Smooth muscle cell (in vitro differentiated cells): Measurements from ENCODE around the gene NDUFA11. TPM values are rescaled to one million over a fixed set of nuclear protein-coding genes. Genes with fewer than 3 reads are reported as not detected.

Source experiments
- DNase-seq: peaks from one replicate; lab custom pipeline; 2025; ENCODE audit not compliant: unreplicated experiment; lab: John Stamatoyannopoulos, UW
- H2AFZ ChIP-seq: fragments of 200-600 bp; sonication (generic); 2 replicates; pipeline ENCODE4 v1.6.0; 2016; ENCODE audit warnings: antibody characterized with exemption, low read depth, mild to moderate bottlenecking
- H3F3A ChIP-seq: fragments of 200-600 bp; sonication (generic); 2 replicates; pipeline ENCODE4 v1.6.0; 2017; ENCODE audit warnings: antibody characterized with exemption, low read depth
- H3K27ac ChIP-seq: fragments of 200-600 bp; sonication (generic); 2 replicates; pipeline ENCODE4 v1.5.1; 2016; ENCODE audit warnings: low read depth, mild to moderate bottlenecking
- H3K27me3 ChIP-seq: fragments of 200-600 bp; sonication (generic); 2 replicates; pipeline ENCODE4 v1.6.1; 2016; ENCODE audit warnings: low read depth, mild to moderate bottlenecking
- H3K36me3 ChIP-seq: fragments of 200-600 bp; sonication (generic); 2 replicates; pipeline ENCODE4 v1.5.1; 2016; ENCODE audit warnings: low read depth
- H3K4me1 ChIP-seq: fragments of 200-600 bp; sonication (generic); 2 replicates; pipeline ENCODE4 v1.5.1; 2016; ENCODE audit warnings: low read depth
- H3K4me2 ChIP-seq: fragments of 200-600 bp; sonication (generic); 2 replicates; pipeline ENCODE4 v1.6.0; 2016; ENCODE audit warnings: mild to moderate bottlenecking
- H3K4me3 ChIP-seq: fragments of 200-600 bp; sonication (generic); 2 replicates; pipeline ENCODE4 v1.5.1; 2016; ENCODE audit warnings: mild to moderate bottlenecking
- H3K79me2 ChIP-seq: fragments of 200-600 bp; sonication (generic); 2 replicates; pipeline ENCODE4 v1.6.0; 2016; ENCODE audit warnings: low read depth, mild to moderate bottlenecking
- H3K9ac ChIP-seq: fragments of 200-600 bp; sonication (generic); 2 replicates; pipeline ENCODE4 v1.6.0; 2016; ENCODE audit warnings: low read depth
- H3K9me3 ChIP-seq: fragments of 200-600 bp; sonication (generic); replicated peaks from 2 replicates; pipeline ENCODE4 v1.5.1; 2016; ENCODE audit warnings: low read depth
- H4K20me1 ChIP-seq: fragments of 200-600 bp; sonication (generic); 2 replicates; pipeline ENCODE4 v1.6.0; 2016; ENCODE audit warnings: low read depth
- CTCF ChIP-seq: fragments of 200-600 bp; sonication (generic); IDR thresholded peaks from 2 replicates; pipeline ENCODE4 v1.5.1; 2017; ENCODE audit warnings: borderline replicate concordance, mild to moderate bottlenecking, antibody characterized with exemption; ENCODE audit not compliant: insufficient read depth, poor library complexity, severe bottlenecking
- WGBS: methylation state at CpG from one replicate; pipeline ENCODE4 v1.1.7; 2016; ENCODE audit warnings: low lambda C conversion rate; 5-methylcytosine and 5-hydroxymethylcytosine counted together
- polyA plus RNA-seq: library from polyadenylated mRNA; unstranded; fragments of >200 nt; fragmentation: Nextera tagmentation; extraction: Ambion mirVana; gene quantifications from 2 replicates; pipeline ENCODE4 v1.2.1, GENCODE V29; 2016
- total RNA-seq: library from RNA; depleted of rRNA; stranded (reverse); fragments of >200 nt; gene quantifications from 2 replicates; pipeline ENCODE4 v1.2.3, GENCODE V29; 2014

NDUFA11 gene
- total and polyA plus RNA-seq, 2 experiments from 2014 or later: 169 to 493 TPM

- Histone ChIP-seq H3K9ac (no peak overlapping the region), H3K79me2 (peaks cover 73% of the 10 kb centered on the region), H3K36me3 (no peaks in the 10 kb centered on the region), H3F3A (peaks cover 13% of the 10 kb centered on the region), H4K20me1 (peaks cover 100% of the 10 kb centered on the region), H3K9me3 (no peaks in the 10 kb centered on the region), H3K27me3 (no peaks in the 10 kb centered on the region), H3K4me2 (peak overlapping the region; percentile 65), H2AFZ (no peak overlapping the region), H3K27ac (peak overlapping the region; percentile 32), H3K4me3 (no peak overlapping the region), H3K4me1 (peaks cover 65% of the 10 kb centered on the region)
- 55% methylated on average over 13 of the region's 13 CpGs for WGBS
- DNase-seq: no peak
- TF ChIP-seq CTCF: no peak
Measured at GRCh38 chr19:5948752-5949564, 45.4 kb upstream of the NDUFA11 start.

- H2AFZ ChIP-seq: no peak overlapping the region
- no peak overlapping the region for H3K4me3 ChIP-seq
- peaks cover 100% of the 10 kb centered on the region for H4K20me1 ChIP-seq
- H3K27me3 ChIP-seq: no peaks in the 10 kb centered on the region
- H3F3A ChIP-seq: peaks cover 24% of the 10 kb centered on the region
- H3K4me1 ChIP-seq: peaks cover 58% of the 10 kb centered on the region
- DNase-seq: no peak
- peaks cover 59% of the 10 kb centered on the region for H3K79me2 ChIP-seq
- H3K9me3 ChIP-seq: no peaks in the 10 kb centered on the region
- H3K36me3 ChIP-seq: no peaks in the 10 kb centered on the region
- TF ChIP-seq CTCF: no peak
- peak overlapping the region; percentile 65 for H3K4me2 ChIP-seq
- peak overlapping the region; percentile 32 for H3K27ac ChIP-seq
- WGBS: 49% methylated on average over 13 of the region's 13 CpGs
- peak overlapping the region; percentile 3 for H3K9ac ChIP-seq
Measured at GRCh38 chr19:5947435-5947834, 43.8 kb upstream of the NDUFA11 start.

GRCh38 chr19:5943623-5944022 lies 40.0 kb upstream of the NDUFA11 start:
- Histone ChIP-seq H3K4me3 (no peak overlapping the region), H3K4me2 (peak overlapping the region; percentile 73), H3K27ac (peak overlapping the region; percentile 92), H3F3A (peaks cover 20% of the 10 kb centered on the region), H3K27me3 (no peaks in the 10 kb centered on the region), H4K20me1 (peaks cover 100% of the 10 kb centered on the region), H2AFZ (no peak overlapping the region), H3K79me2 (peaks cover 51% of the 10 kb centered on the region), H3K36me3 (no peaks in the 10 kb centered on the region), H3K9me3 (no peaks in the 10 kb centered on the region), H3K4me1 (peaks cover 26% of the 10 kb centered on the region), H3K9ac (peak overlapping the region; percentile 36)
- 47% methylated on average over 10 of the region's 10 CpGs for WGBS
- DNase-seq: peak; percentile 10
- TF ChIP-seq CTCF: no peak

- Histone ChIP-seq H3K27ac (peak overlapping the region; percentile 92), H3K9ac (peak overlapping the region; percentile 36), H3K4me1 (peaks cover 21% of the 10 kb centered on the region), H2AFZ (no peak overlapping the region), H3K4me2 (peak overlapping the region; percentile 73), H4K20me1 (peaks cover 100% of the 10 kb centered on the region), H3K36me3 (no peaks in the 10 kb centered on the region), H3K27me3 (no peaks in the 10 kb centered on the region), H3F3A (peaks cover 16% of the 10 kb centered on the region), H3K4me3 (no peak overlapping the region), H3K9me3 (no peaks in the 10 kb centered on the region), H3K79me2 (peaks cover 57% of the 10 kb centered on the region)
- 56% methylated on average over 10 of the region's 10 CpGs for WGBS
- no peak for DNase-seq
- TF ChIP-seq CTCF: no peak
Measured at GRCh38 chr19:5943045-5943444, 39.5 kb upstream of the NDUFA11 start.
